IPS-NIHi7 (cell line): ENCODE data around the gene C1QL4.
"Not testable (repeated sequence)": the region's sequence is repeated elsewhere in the genome, so short reads cannot be mapped to it uniquely, and the experiment has no call there.

Source experiments
- DNase-seq: peaks from one replicate; pipeline ENCODE4 v3.0.0; 2012; ENCODE audit warnings: mixed read lengths; ENCODE audit errors: extremely low spot score

The C1QL4 gene

GRCh38 chr12:49301760-49302159 lies 35.2 kb downstream of the C1QL4 start:
- no peak for DNase-seq

- DNase-seq, result no peak
These were observed 38.8 kb downstream of the C1QL4 start for GRCh38 chr12:49298160-49298559.

- no peak for DNase-seq
These were observed 39.3 kb downstream of the C1QL4 start for GRCh38 chr12:49297695-49298060.

GRCh38 chr12:49296836-49297694 lies 39.9 kb downstream of the C1QL4 start:
- DNase-seq, result peak; percentile 87

- DNase-seq, result peak; percentile 86
These were observed 40.8 kb downstream of the C1QL4 start for GRCh38 chr12:49296034-49296835.

- peak; percentile 31 for DNase-seq
These were observed 41.7 kb downstream of the C1QL4 start, which contains the start of gene PRPH for GRCh38 chr12:49295082-49295936. Gene PRPH, plus strand, starts transcription at chr12:49295147. Its CDS starts 54 bp downstream, at chr12:49295201.

GRCh38 chr12:49294804-49295081 lies 42.2 kb downstream of the C1QL4 start:
- no peak for DNase-seq

GRCh38 chr12:49294086-49294803 lies 42.7 kb downstream of the C1QL4 start:
- no peak for DNase-seq

GRCh38 chr12:49293056-49293956 lies 43.7 kb downstream of the C1QL4 start:
- DNase-seq, result peak; percentile 25

GRCh38 chr12:49292729-49293055 lies 44.3 kb downstream of the C1QL4 start:
- no peak for DNase-seq

GRCh38 chr12:49288922-49289555 lies 47.9 kb downstream of the C1QL4 start:
- DNase-seq, result peak; percentile 8

GRCh38 chr12:49288412-49288853 lies 48.6 kb downstream of the C1QL4 start:
- DNase-seq, result peak; percentile 70

GRCh38 chr12:49287876-49288275 lies 49.1 kb downstream of the C1QL4 start:
- no peak for DNase-seq

- no peak for DNase-seq
These were observed 52.3 kb downstream of the C1QL4 start for GRCh38 chr12:49284672-49285071.

GRCh38 chr12:49283541-49284429 lies 53.2 kb downstream of the C1QL4 start:
- peak; percentile 29 for DNase-seq

- DNase-seq, result not testable (repeated sequence)
These were observed 54.1 kb downstream of the C1QL4 start for GRCh38 chr12:49282740-49283375.
